Endothelial cell of coronary artery (primary cell): Measurements from ENCODE around the gene FAM3B. TPM values are rescaled to one million over a fixed set of nuclear protein-coding genes. Genes with fewer than 3 reads are reported as not detected.

ENCODE experiments used
- total RNA-seq: library from RNA; depleted of rRNA; stranded (reverse); fragments of >200 nt; gene quantifications from 2 replicates; pipeline ENCODE4 v1.2.3, GENCODE V29; 2014

Gene FAM3B, protein sequence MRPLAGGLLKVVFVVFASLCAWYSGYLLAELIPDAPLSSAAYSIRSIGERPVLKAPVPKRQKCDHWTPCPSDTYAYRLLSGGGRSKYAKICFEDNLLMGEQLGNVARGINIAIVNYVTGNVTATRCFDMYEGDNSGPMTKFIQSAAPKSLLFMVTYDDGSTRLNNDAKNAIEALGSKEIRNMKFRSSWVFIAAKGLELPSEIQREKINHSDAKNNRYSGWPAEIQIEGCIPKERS
- total RNA-seq, result not detected in 2 replicates

DNA sequence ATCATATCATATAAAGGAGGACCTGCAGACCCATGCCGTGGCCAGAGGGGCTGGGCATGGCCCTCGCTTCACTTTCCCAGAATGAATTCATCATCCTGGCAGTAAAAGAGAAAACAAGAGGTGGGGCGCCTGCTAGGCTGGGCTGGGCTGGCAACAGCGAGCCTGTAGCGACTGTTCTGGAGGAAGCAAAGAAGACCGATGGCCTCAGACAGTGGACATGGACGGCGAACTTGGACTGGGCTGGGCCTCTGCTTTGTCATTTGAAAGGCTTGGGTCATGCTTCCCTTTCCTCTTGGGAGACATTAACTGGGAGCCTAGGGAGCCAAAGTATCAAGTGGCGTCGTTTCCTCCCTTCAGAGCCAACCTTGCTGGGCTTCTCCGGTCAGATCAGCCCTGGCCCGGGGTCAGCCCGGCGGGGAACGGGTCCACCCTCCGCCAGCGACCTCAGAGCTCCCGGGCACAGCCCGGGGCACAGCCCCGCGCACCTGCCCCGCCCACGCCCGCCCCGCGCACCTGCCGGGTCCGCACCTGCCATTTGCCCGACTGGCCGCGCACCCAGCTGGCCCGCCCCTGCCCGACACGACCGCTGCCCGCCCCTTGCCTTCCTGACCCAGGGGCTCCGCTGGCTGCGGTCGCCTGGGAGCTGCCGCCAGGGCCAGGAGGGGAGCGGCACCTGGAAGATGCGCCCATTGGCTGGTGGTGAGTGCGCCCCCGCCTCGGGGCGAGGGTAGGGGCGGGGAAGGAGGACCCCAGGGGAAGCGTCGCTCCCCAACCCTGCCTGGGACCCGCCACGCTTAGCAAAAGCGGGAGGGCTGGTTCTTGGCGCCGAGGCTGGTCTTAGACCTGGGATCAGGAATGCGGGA is at the start of gene FAM3B:
Gene FAM3B, plus strand, starts transcription at position 602 of the 863 bp plus-strand sequence. Its CDS starts 79 bp downstream, at position 681.

DNA sequence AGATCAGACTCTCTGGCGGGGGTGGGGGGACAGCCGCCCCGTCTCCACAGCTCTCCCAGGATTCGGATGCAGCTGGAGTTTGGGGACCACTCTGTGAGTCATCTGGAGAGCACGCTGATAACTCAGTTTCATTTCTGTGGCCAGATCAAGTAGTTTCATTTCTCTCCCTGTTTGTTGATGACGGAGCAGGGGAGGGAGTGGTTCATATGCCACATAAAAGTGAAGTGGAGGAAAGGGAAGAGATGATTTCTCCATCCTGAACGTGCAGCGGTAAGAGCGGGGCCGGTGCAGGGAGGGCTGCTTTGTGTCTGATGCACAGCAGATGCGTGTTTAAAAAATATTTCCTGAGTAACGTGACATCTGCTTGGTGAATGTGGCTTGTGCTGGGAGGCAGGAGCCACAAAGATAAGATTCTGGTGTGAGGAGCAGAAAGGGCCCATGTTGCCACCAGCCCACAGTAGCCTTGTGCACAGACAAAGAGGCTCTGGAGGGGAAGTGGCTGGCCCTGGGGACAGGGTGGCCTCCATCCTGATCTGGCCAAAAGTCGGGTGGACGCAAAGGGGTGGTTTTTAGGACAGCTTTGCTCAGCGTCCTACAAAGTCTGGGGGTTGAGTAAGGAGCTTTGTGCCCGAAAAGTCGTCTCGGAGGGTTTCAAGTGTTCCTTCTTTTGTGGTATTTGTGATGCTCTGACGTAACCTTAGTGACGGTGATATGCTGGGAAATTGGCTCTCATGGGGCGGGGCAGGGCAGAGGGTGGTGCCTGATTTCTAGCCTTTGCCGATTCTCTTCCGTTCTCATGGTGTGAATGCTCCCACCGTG is 45.4 kb downstream of the FAM3B start, which contains the start of gene MX2:
Gene MX2, plus strand, starts transcription at position 242 of the 819 bp plus-strand sequence. CDS start 14,880 bp downstream, outside the sequence.

Other genes with a start within 250 kb of the FAM3B start
- gene BACE2, start 148.6 kb upstream of the FAM3B start, total RNA-seq, result 95.5 and 137 TPM in 2 replicates
- 0.18 and 0.19 TPM in 2 replicates for gene MX2, start 45.2 kb downstream of the FAM3B start, total RNA-seq
- 5.0 and 6.4 TPM in 2 replicates for gene MX1, start 109.4 kb downstream of the FAM3B start, total RNA-seq
- gene TMPRSS2, start 191.4 kb downstream of the FAM3B start, total RNA-seq, result not detected in 2 replicates